ENCODE results near the gene GLUD2. TPM values are rescaled to one million over a fixed set of nuclear protein-coding genes. Genes with fewer than 3 reads are reported as not detected.

The GLUD2 gene
- total and polyA plus RNA-seq, 9 of the 15 experiments (the other 6 are each of a cell fraction or from before 2014, with no cell fraction given) = 1.5 to 9.6 (median 7.1) TPM

DNA sequence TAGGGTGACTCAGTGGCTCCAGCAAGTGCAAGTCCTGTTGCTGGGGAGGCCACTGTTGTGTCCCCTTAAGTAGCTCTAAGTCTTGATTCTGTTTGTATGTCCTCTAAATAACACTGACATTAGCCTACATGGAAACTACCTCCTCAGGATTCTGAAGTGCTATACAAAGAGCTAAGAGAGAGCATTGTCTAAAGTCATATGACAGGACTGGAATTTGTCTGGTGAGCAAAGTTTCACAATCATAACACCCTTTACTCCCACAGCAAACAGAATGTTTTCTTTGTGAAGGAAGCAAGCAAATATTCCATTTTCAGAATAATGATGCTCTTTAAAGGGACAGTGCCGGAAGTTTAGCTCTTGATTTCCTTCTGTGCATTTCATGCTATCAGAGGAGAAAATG lies 38.5 kb upstream of the GLUD2 start (continued):
- TF ChIP-seq ZFX (CRISPR knock-in tag; IDR thresholded peaks at IDR 0.05) (no peak), KDM1A (IDR thresholded peaks at IDR 0.05) (no peak), ZNF589 (CRISPR knock-in tag; IDR thresholded peaks at IDR 0.05; ENCODE audit: low read depth) (no peak), ZFPM2 (CRISPR knock-in tag; IDR thresholded peaks at IDR 0.05) (no peak), FOXA3 (CRISPR knock-in tag; conservative IDR thresholded peaks at IDR 0.05 in 1 of 2, IDR thresholded peaks at IDR 0.05 in 1 of 2) (no peak), MECOM (CRISPR knock-in tag; IDR thresholded peaks at IDR 0.05) (no peak), U2AF2 (optimal IDR thresholded peaks at IDR 0.05; ENCODE audit: low read depth, low read length) (no peak)
- TF ChIP-seq, protein P1, sequence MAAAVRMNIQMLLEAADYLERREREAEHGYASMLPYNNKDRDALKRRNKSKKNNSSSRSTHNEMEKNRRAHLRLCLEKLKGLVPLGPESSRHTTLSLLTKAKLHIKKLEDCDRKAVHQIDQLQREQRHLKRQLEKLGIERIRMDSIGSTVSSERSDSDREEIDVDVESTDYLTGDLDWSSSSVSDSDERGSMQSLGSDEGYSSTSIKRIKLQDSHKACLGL (CRISPR knock-in tag; IDR thresholded peaks at IDR 0.05; ENCODE audit: borderline replicate concordance, poor library complexity, severe bottlenecking) = no peak
- TF ChIP-seq, protein P2, sequence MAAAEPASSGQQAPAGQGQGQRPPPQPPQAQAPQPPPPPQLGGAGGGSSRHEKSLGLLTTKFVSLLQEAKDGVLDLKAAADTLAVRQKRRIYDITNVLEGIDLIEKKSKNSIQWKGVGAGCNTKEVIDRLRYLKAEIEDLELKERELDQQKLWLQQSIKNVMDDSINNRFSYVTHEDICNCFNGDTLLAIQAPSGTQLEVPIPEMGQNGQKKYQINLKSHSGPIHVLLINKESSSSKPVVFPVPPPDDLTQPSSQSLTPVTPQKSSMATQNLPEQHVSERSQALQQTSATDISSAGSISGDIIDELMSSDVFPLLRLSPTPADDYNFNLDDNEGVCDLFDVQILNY (CRISPR knock-in tag; IDR thresholded peaks at IDR 0.05) = no peak
- TF ChIP-seq, protein P3, sequence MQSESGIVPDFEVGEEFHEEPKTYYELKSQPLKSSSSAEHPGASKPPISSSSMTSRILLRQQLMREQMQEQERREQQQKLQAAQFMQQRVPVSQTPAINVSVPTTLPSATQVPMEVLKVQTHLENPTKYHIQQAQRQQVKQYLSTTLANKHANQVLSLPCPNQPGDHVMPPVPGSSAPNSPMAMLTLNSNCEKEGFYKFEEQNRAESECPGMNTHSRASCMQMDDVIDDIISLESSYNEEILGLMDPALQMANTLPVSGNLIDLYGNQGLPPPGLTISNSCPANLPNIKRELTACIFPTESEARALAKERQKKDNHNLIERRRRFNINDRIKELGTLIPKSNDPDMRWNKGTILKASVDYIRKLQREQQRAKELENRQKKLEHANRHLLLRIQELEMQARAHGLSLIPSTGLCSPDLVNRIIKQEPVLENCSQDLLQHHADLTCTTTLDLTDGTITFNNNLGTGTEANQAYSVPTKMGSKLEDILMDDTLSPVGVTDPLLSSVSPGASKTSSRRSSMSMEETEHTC (IDR thresholded peaks at IDR 0.05) = no peak

All from K562 (cell line).